Measurements from ENCODE around the gene GMDS.

DNA sequence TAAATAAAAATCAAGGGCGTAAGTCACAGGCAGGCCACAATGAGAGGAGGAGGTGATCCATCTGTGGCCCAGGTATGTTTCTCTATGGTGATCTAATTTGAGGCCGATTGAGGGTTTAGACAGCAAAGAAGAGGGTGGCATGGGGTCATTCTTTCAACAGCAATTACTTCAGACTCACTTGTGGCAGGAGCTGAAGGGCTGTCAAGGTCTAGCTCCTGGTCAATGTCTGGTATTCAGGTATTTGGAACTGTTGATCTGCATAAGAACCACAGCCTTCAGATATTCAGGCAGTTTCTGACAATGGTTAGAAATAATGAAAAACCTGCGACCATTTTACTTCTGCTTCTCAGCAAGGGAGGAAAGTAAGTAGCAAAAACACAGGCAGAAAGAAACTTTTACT lies 376.1 kb downstream of the GMDS start:
- no peak for TF ChIP-seq CTCF (IDR thresholded peaks at IDR 0.05)
- no peak for TF ChIP-seq POLR2A (IDR thresholded peaks at IDR 0.05)
